Activated T-helper 9 cell treated with anti-CD3 and anti-CD28 coated beads, Interleukin-2, amount 50 U/mL, for 16 hours (primary cell): ENCODE data around the gene MCM7.

Experiments used
- DNase-seq: peaks from one replicate; pipeline ENCODE4 v3.0.0-alpha.2; 2020; ENCODE audit warnings: low read depth

The MCM7 gene

GRCh38 chr7:100071018-100071723 lies 30.0 kb downstream of the MCM7 start:
- DNase-seq = no peak

GRCh38 chr7:100069991-100070390 lies 31.2 kb downstream of the MCM7 start:
- no peak for DNase-seq

- no peak for DNase-seq
These were observed 34.2 kb downstream of the MCM7 start for GRCh38 chr7:100066953-100067352.

- DNase-seq = no peak
These were observed 35.6 kb downstream of the MCM7 start for GRCh38 chr7:100065452-100066186.

- no peak for DNase-seq
These were observed 37.0 kb downstream of the MCM7 start for GRCh38 chr7:100064162-100064561.

- DNase-seq = no peak
These were observed 37.8 kb downstream of the MCM7 start for GRCh38 chr7:100063376-100063775.

GRCh38 chr7:100061518-100062193 lies 39.5 kb downstream of the MCM7 start:
- DNase-seq = no peak

- no peak for DNase-seq
These were observed 41.9 kb downstream of the MCM7 start for GRCh38 chr7:100059251-100059739.

GRCh38 chr7:100057006-100057405 lies 44.2 kb downstream of the MCM7 start:
- DNase-seq = no peak

- DNase-seq = no peak
These were observed 48.0 kb downstream of the MCM7 start for GRCh38 chr7:100053215-100053614.

GRCh38 chr7:100051611-100052010 lies 49.6 kb downstream of the MCM7 start:
- DNase-seq = no peak

GRCh38 chr7:100049441-100050291 lies 51.5 kb downstream of the MCM7 start, which contains the start of gene ZSCAN21:
Gene ZSCAN21, plus strand, starts transcription at chr7:100049774. Its CDS starts 7,233 bp downstream, at chr7:100057007.
- peak; percentile 77 for DNase-seq

- no peak for DNase-seq
These were observed 52.5 kb downstream of the MCM7 start for GRCh38 chr7:100048680-100049079.

- DNase-seq = no peak
These were observed 56.5 kb downstream of the MCM7 start for GRCh38 chr7:100044718-100045117.
